NCI-H748 (cell line): ENCODE results near the gene HINFP.
"Not testable (repeated sequence)": the region's sequence is repeated elsewhere in the genome, so short reads cannot be mapped to it uniquely, and the experiment has no call there.

Experiments
- DNase-seq: peaks from one replicate; lab custom pipeline; 2025; ENCODE audit not compliant: unreplicated experiment; lab: John Stamatoyannopoulos, UW

HINFP gene

GRCh38 chr11:119181677-119182412 is 60.5 kb downstream of the HINFP start:
- peak; percentile 86 for DNase-seq

GRCh38 chr11:119184399-119184798 is 63.0 kb downstream of the HINFP start:
- DNase-seq = not testable (repeated sequence)
